ENCODE data around the gene PSG5.
"Not testable (repeated sequence)": the region's sequence is repeated elsewhere in the genome, so short reads cannot be mapped to it uniquely, and the experiment has no call there.

PSG5 gene

GRCh38 chr19:43124360-43124759 lies 62.0 kb downstream of the PSG5 start:
- Histone ChIP-seq H3K4me3 (ENCODE audit: low read depth, low read length, poor library complexity, severe bottlenecking) (no peak overlapping the region), H3K4me1 (ENCODE audit: insufficient read depth, low read length, severe bottlenecking) (no peaks in the 10 kb centered on the region), H2AFZ (ENCODE audit: low read length) (no peak overlapping the region), H3K9ac (ENCODE audit: low read length) (no peak overlapping the region), H4K20me1 (ENCODE audit: insufficient read depth, low read length) (no peaks in the 10 kb centered on the region), H3K9me2 (ENCODE audit: low read depth, low read length) (no peaks in the 10 kb centered on the region), H3K27me3 (ENCODE audit: insufficient read depth, low read length) (no peaks in the 10 kb centered on the region), H3K79me2 (ENCODE audit: insufficient read depth, low read length) (no peaks in the 10 kb centered on the region), H3K36me3 (ENCODE audit: insufficient read depth, low read length) (no peaks in the 10 kb centered on the region), H3K27ac (ENCODE audit: low read depth, low read length, poor library complexity, severe bottlenecking) (no peak overlapping the region), H3K9me3 (ENCODE audit: low read length) (no peaks in the 10 kb centered on the region), H3K4me2 (ENCODE audit: low read length) (no peak overlapping the region), H3F3A (ENCODE audit: insufficient read depth, low read length) (no peaks in the 10 kb centered on the region)
- TF ChIP-seq CTCF (IDR thresholded peaks at IDR 0.05; ENCODE audit: low read length) (peak; percentile 25; the same call in 1 of the 2 replicates), EZH2 (IDR thresholded peaks at IDR 0.05; ENCODE audit: borderline replicate concordance, low read length) (no peak)

- H3K9ac ChIP-seq (ENCODE audit: low read length); H3K9me2 ChIP-seq (ENCODE audit: low read depth, low read length); H2AFZ ChIP-seq (ENCODE audit: low read length); H3K36me3 ChIP-seq (ENCODE audit: insufficient read depth, low read length); H3F3A ChIP-seq (ENCODE audit: insufficient read depth, low read length); H3K79me2 ChIP-seq (ENCODE audit: insufficient read depth, low read length); H3K27me3 ChIP-seq (ENCODE audit: insufficient read depth, low read length); H3K27ac ChIP-seq (ENCODE audit: low read depth, low read length, poor library complexity, severe bottlenecking); H3K4me2 ChIP-seq (ENCODE audit: low read length); H3K4me1 ChIP-seq (ENCODE audit: insufficient read depth, low read length, severe bottlenecking); H3K4me3 ChIP-seq (ENCODE audit: low read depth, low read length, poor library complexity, severe bottlenecking); H4K20me1 ChIP-seq (ENCODE audit: insufficient read depth, low read length); H3K9me3 ChIP-seq (ENCODE audit: low read length): not testable (repeated sequence)
Observed at GRCh38 chr19:43120433-43121026, 65.8 kb downstream of the PSG5 start.

- H3K4me1 ChIP-seq (ENCODE audit: insufficient read depth, low read length, severe bottlenecking); H4K20me1 ChIP-seq (ENCODE audit: insufficient read depth, low read length); H2AFZ ChIP-seq (ENCODE audit: low read length); H3K4me2 ChIP-seq (ENCODE audit: low read length); H3K79me2 ChIP-seq (ENCODE audit: insufficient read depth, low read length); H3K4me3 ChIP-seq (ENCODE audit: low read depth, low read length, poor library complexity, severe bottlenecking); H3K27me3 ChIP-seq (ENCODE audit: insufficient read depth, low read length); H3K36me3 ChIP-seq (ENCODE audit: insufficient read depth, low read length); H3K9me3 ChIP-seq (ENCODE audit: low read length); H3K9me2 ChIP-seq (ENCODE audit: low read depth, low read length); H3K27ac ChIP-seq (ENCODE audit: low read depth, low read length, poor library complexity, severe bottlenecking); H3K9ac ChIP-seq (ENCODE audit: low read length); H3F3A ChIP-seq (ENCODE audit: insufficient read depth, low read length): not testable (repeated sequence)
Observed at GRCh38 chr19:43119526-43119925, 66.8 kb downstream of the PSG5 start.
